IMR-90 (cell line): ENCODE results near the gene GIPC3. TPM values are rescaled to one million over a fixed set of nuclear protein-coding genes. Genes with fewer than 3 reads are reported as not detected.

ENCODE experiments used
- ATAC-seq: fragments of 200-7000 bp; cut with Tn5 transposase; 2 replicates; pipeline ENCODE4 v1.9.1; 2020; ENCODE audit warnings: low read depth, mild to moderate bottlenecking, moderate library complexity
- BruUV-seq: library from RNA; stranded (reverse); fragments of 400-500 nt; replicated peaks from 2 replicates; lab custom pipeline; 2021; lab: Mats Ljungman, UMichigan
- CTCF ChIA-PET: fragments of 300-600 bp; formaldehyde crosslinking; extraction: SDS; loops from one replicate; lab custom pipeline; 2021; ENCODE audit warnings: antibody characterized with exemption; lab: Yijun Ruan, JAX
- POLR2A ChIA-PET: fragments of 300-600 bp; sonication (Branson Sonifier 250); formaldehyde crosslinking; loops from one replicate; lab custom pipeline; 2022; ENCODE audit warnings: antibody characterized with exemption; ENCODE audit not compliant: unreplicated experiment; lab: Charles Lee
- DNase-seq: peaks from one replicate; pipeline ENCODE4 v3.0.0; 2013
- H2AFZ ChIP-seq: replicated peaks from 2 replicates; pipeline ENCODE3; 2013; ENCODE audit warnings: low read length, mild to moderate bottlenecking; ENCODE audit not compliant: poor library complexity
- H2AK5ac ChIP-seq: 2 replicates; pipeline ENCODE4 v1.6.1; 2013; ENCODE audit warnings: low read depth, low read length, inconsistent platforms
- H2AK9ac ChIP-seq: replicated peaks from 2 replicates; pipeline ENCODE3; 2013; ENCODE audit warnings: mild to moderate bottlenecking, low read depth, low read length, moderate library complexity; ENCODE audit not compliant: poor library complexity
- H2BK120ac ChIP-seq: 2 replicates; pipeline ENCODE4 v1.6.1; 2013; ENCODE audit warnings: low read depth, low read length, inconsistent platforms
- H2BK15ac ChIP-seq: 3 replicates; pipeline ENCODE4 v1.6.1; 2013; ENCODE audit warnings: low read depth, low read length, inconsistent platforms
- H2BK20ac ChIP-seq: 2 replicates; pipeline ENCODE4 v1.6.1; 2013; ENCODE audit warnings: low read depth, mild to moderate bottlenecking, inconsistent platforms, low read length, moderate library complexity
- H2BK5ac ChIP-seq: 2 replicates; pipeline ENCODE4 v1.6.1; 2013; ENCODE audit warnings: mild to moderate bottlenecking, low read depth, low read length, inconsistent platforms; ENCODE audit not compliant: poor library complexity, severe bottlenecking
- H3K14ac ChIP-seq: replicated peaks from 2 replicates; pipeline ENCODE4 v1.6.1; 2013; ENCODE audit warnings: low read depth, low read length, inconsistent platforms
- H3K18ac ChIP-seq: 2 replicates; pipeline ENCODE4 v1.6.1; 2013; ENCODE audit warnings: low read depth, low read length, control low read depth
- H3K23ac ChIP-seq: 2 replicates; pipeline ENCODE4 v1.6.1; 2013; ENCODE audit warnings: low read depth, low read length, inconsistent platforms
- H3K27ac ChIP-seq: 2 replicates; pipeline ENCODE4 v1.5.1; 2013; ENCODE audit warnings: mild to moderate bottlenecking, control low read depth, low read length; ENCODE audit not compliant: insufficient read depth
- H3K27me3 ChIP-seq: 2 replicates; pipeline ENCODE4 v1.6.1; 2013; ENCODE audit warnings: low read length; ENCODE audit not compliant: control insufficient read depth, insufficient read depth
- H3K36me3 ChIP-seq: 2 replicates; pipeline ENCODE4 v1.6.1; 2013; ENCODE audit warnings: low read length, mixed read lengths; ENCODE audit not compliant: control insufficient read depth, insufficient read depth
- H3K4ac ChIP-seq: 2 replicates; pipeline ENCODE4 v1.6.1; 2013; ENCODE audit warnings: low read depth, low read length, inconsistent platforms
- H3K4me1 ChIP-seq: 2 replicates; pipeline ENCODE4 v1.6.1; 2013; ENCODE audit warnings: low read length, mixed read lengths; ENCODE audit not compliant: control insufficient read depth, insufficient read depth
- H3K4me2 ChIP-seq: 2 replicates; pipeline ENCODE4 v1.6.1; 2013; ENCODE audit warnings: low read depth, mild to moderate bottlenecking, control low read depth, low read length, moderate library complexity
- H3K4me3 ChIP-seq: 2 replicates; pipeline ENCODE4 v1.5.1; 2013; ENCODE audit warnings: low read depth, mild to moderate bottlenecking, control low read depth, low read length, moderate library complexity; ENCODE audit not compliant: insufficient read depth
- H3K56ac ChIP-seq: 2 replicates; pipeline ENCODE4 v1.6.1; 2013; ENCODE audit warnings: low read length, inconsistent platforms; ENCODE audit not compliant: insufficient read depth; ENCODE audit errors: extremely low read depth
- H3K79me1 ChIP-seq, 2 experiments: 2 replicates each; pipeline ENCODE4 v1.6.1; 2013; ENCODE audit warnings: low read length in 2 of 2, inconsistent platforms in 1 of 2, low read depth in 1 of 2
- H3K9ac ChIP-seq: 2 replicates; pipeline ENCODE4 v1.6.1; 2013; ENCODE audit warnings: low read depth, low read length, control low read depth
- H3K9me1 ChIP-seq: 2 replicates; pipeline ENCODE4 v1.6.1; 2013; ENCODE audit warnings: low read length, inconsistent platforms; ENCODE audit not compliant: insufficient read depth
- H3K9me3 ChIP-seq: 2 replicates; pipeline ENCODE4 v1.6.1; 2013; ENCODE audit warnings: low read length; ENCODE audit not compliant: control insufficient read depth, insufficient read depth
- H4K20me1 ChIP-seq: 2 replicates; pipeline ENCODE4 v1.6.1; 2013; ENCODE audit warnings: low read length, inconsistent platforms; ENCODE audit not compliant: insufficient read depth
- H4K5ac ChIP-seq: 2 replicates; pipeline ENCODE4 v1.6.1; 2013; ENCODE audit warnings: mild to moderate bottlenecking, low read depth, low read length, control low read depth
- H4K8ac ChIP-seq, 2 experiments: 2 replicates each; pipeline ENCODE4 v1.6.1; 2013; ENCODE audit warnings: low read depth in 2 of 2, low read length in 2 of 2, control low read depth in 1 of 2, inconsistent platforms in 1 of 2
- H4K91ac ChIP-seq: 2 replicates; pipeline ENCODE4 v1.6.1; 2013; ENCODE audit warnings: low read depth, low read length, inconsistent platforms; ENCODE audit not compliant: insufficient read depth
- MXI1 ChIP-seq: IDR thresholded peaks from 2 replicates; pipeline ENCODE4 v1.6.1; 2012; ENCODE audit warnings: low read depth, mild to moderate bottlenecking, low read length, moderate library complexity, borderline replicate concordance
- NFE2L2 ChIP-seq: fragments of 150-350 bp; IDR thresholded peaks from 2 replicates; pipeline ENCODE4 v1.6.1; 2016; ENCODE audit warnings: low read depth, mild to moderate bottlenecking, low read length
- WGBS, 2 experiments: methylation state at CpG; one replicate each; pipeline versions ENCODE4 v1.1.5 to v1.1.7; 2013; ENCODE audit warnings: missing lambda C conversion rate in 2 of 2; ENCODE audit not compliant: insufficient read length in 1 of 2; ENCODE audit errors: extremely low coverage in 2 of 2; 5-methylcytosine and 5-hydroxymethylcytosine counted together
- dilution Hi-C: fragments of 300-500 bp; cut with HindIII; formaldehyde crosslinking; loops from one replicate; pipeline ENCODE4 v1.14.3; 2018; ENCODE audit warnings: low sequenced_read_pairs; ENCODE audit not compliant: unreplicated experiment
- in situ Hi-C: fragments of 300-500 bp; cut with MboI; formaldehyde crosslinking; loops from 3 replicates; pipeline ENCODE4 v1.14.3; 2019; ENCODE audit warnings: low sequenced_read_pairs, inconsistent platforms, mixed read lengths
- intact Hi-C: fragments of 100-400 bp; cut with micrococcal nuclease; formaldehyde crosslinking; loops from 2 replicates; pipeline ENCODE4 v1.10.0; 2022
- polyA plus RNA-seq, 3 experiments: library from polyadenylated mRNA; depleted of rRNA; stranded (reverse); fragments of >200 nt; gene quantifications; 2 replicates each; pipeline ENCODE4 v1.2.3, GENCODE V29; 2012; ENCODE audit warnings: low replicate concordance in 1 of 3
- total RNA-seq: library from RNA; depleted of rRNA; stranded (reverse); fragments of >200 nt; gene quantifications from 2 replicates; pipeline ENCODE4 v1.2.3, GENCODE V29; 2012

GIPC3 gene
- total and polyA plus RNA-seq, 2 of the 4 experiments (the other 2 are of a cell fraction): under 0.01 to 0.36 TPM

DNA sequence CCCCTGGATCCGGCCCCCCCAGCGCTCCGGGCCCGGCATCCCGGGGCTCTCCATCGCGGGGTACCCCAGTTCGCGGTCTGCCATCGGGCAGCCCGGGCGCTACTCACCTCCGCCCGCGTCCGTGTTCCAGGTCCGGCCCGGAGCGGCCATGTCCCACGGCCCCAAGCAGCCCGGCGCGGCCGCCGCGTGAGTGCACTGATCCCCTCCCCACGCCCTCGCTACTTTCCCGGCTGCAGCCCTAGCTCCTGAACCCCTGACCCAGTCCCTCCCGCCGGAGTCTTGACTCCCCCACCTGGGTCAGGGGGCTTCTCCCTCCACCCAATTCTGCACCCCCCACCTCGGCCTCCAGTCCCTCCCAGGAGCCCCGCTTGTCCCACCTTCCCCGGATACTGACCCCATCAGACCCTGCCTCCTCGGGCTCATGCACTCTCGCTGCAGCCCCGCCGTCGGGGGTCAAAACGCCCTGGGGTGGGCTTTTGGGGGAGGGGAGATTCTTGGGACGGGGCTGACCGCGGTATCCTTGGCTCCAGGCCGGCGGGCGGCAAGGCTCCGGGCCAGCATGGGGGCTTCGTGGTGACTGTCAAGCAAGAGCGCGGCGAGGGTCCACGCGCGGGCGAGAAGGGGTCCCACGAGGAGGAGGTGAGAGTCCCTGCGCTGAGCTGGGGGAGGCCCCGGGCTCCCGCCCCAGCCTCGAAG lies 12.0 kb upstream of the GIPC3 start:
- H3K27me3 ChIP-seq: no peaks in the 10 kb centered on the region
- peak overlapping the region; percentile 87 for H3K4me2 ChIP-seq
- 0 out of 2 replicates have a peak overlapping the region, but pooled peaks have one; percentile 41 for H3K14ac ChIP-seq
- dilution Hi-C loops: no loop called here
- TF ChIP-seq MXI1: 0 out of 2 replicates have a peak, but pooled peaks have one; percentile 12
- TF ChIP-seq NFE2L2: no peak
- no peak overlapping the region for H3K18ac ChIP-seq
- H3K23ac ChIP-seq: peak overlapping the region; percentile 38; the same call in 1 of the 2 replicates
- in situ Hi-C loops: no loop called here
- H3K4ac ChIP-seq: peak overlapping the region; percentile 50
- H4K5ac ChIP-seq: no peak overlapping the region
- H2BK20ac ChIP-seq: no peak overlapping the region
- H3K9ac ChIP-seq: peak overlapping the region; percentile 64
- H4K20me1 ChIP-seq: peaks cover 10% of the 10 kb centered on the region; the same call in 1 of the 2 replicates
- peak overlapping the region; percentile 96 for H2AK9ac ChIP-seq
- no peaks in the 10 kb centered on the region for H3K4me1 ChIP-seq
- CTCF ChIA-PET: interaction anchor here (0.6 kb wide), 1 partner anchor 691 kb away, joined by 6 read pairs; no protein-coding TSS in a partner anchor
- H4K91ac ChIP-seq: no peak overlapping the region
- H4K8ac ChIP-seq: no peak overlapping the region
- H3K79me1 ChIP-seq: peaks cover 7 to 22% of the 10 kb centered on the region in 2 experiments; a peak in 3 of 4 replicates
- BruUV-seq: no TSS peak
- peak; percentile 21 for ATAC-seq
- H3K27ac ChIP-seq: peak overlapping the region; percentile 24; the same call in 1 of the 2 replicates
- H3K9me1 ChIP-seq: peaks cover 4% of the 10 kb centered on the region
- no peaks in the 10 kb centered on the region for H3K9me3 ChIP-seq
- H3K4me3 ChIP-seq: peak overlapping the region; percentile 87
- no peak overlapping the region for H2BK120ac ChIP-seq
- no peak for DNase-seq
- no peak overlapping the region for H2BK15ac ChIP-seq
- peak overlapping the region; percentile 6; the same call in 1 of the 2 replicates for H3K56ac ChIP-seq
- no peak overlapping the region for H2AK5ac ChIP-seq
- intact Hi-C loops: no loop called here
- peaks cover 15% of the 10 kb centered on the region; the same call in 1 of the 2 replicates for H3K36me3 ChIP-seq
- H2AFZ ChIP-seq: peak overlapping the region; percentile 88
- peak overlapping the region; percentile 21 for H2BK5ac ChIP-seq
- POLR2A ChIA-PET: interaction anchor here (0.9 kb wide), 1 partner anchor 898 kb away, joined by 3 read pairs; no protein-coding TSS in a partner anchor
- 4% methylated on average over 28 of the region's 60 CpGs; no CpG with 5 or more reads in 1 of the 2 experiments for WGBS, 2 experiments
